K562 (cell line): Measurements from ENCODE around the gene DCAF11. TPM values are rescaled to one million over a fixed set of nuclear protein-coding genes. Genes with fewer than 3 reads are reported as not detected.

Experiments used
- ATAC-seq: fragments of 200-7000 bp; cut with Tn5 transposase; 3 replicates; pipeline ENCODE4 v1.9.1; 2020; ENCODE audit warnings: moderate library complexity
- BruUV-seq: library from RNA; stranded (reverse); fragments of 400-500 nt; replicated peaks from 2 replicates; lab custom pipeline; 2021; lab: Mats Ljungman, UMichigan
- CTCF ChIA-PET: fragments of 300-600 bp; formaldehyde crosslinking; extraction: SDS; loops from one replicate; lab custom pipeline; 2021; ENCODE audit warnings: low intra/inter-chr PET ratio; lab: Yijun Ruan, JAX
- POLR2A ChIA-PET: fragments of 300-600, 350-650 bp; sonication (Branson Sonifier 250); formaldehyde crosslinking; extraction: SDS; loops from one replicate; lab custom pipeline; 2021; ENCODE audit warnings: antibody characterized with exemption, inconsistent platforms; lab: Yijun Ruan, JAX
- DNase-seq, 4 experiments: peaks; one replicate each; pipeline versions ENCODE4 v3.0.0 to v3.0.0-alpha.2; 2011 to 2018; ENCODE audit warnings: low spot score in 3 of 4, mixed read lengths in 3 of 4; ENCODE audit errors: extremely low read depth in 1 of 4
- FAIRE-seq: peaks from 2 replicates; lab custom pipeline; 2011; peaks lifted over from hg19 to GRCh38; lab: Jason Lieb, UNC
- H2AFZ ChIP-seq: 2 replicates; pipeline ENCODE4 v1.6.0; 2011; ENCODE audit warnings: low read depth, low read length, control low read depth, inconsistent platforms
- H3K27ac ChIP-seq: fragments of 200-600 bp; 3 replicates; pipeline ENCODE4 v1.8.0; 2011; ENCODE audit warnings: low read depth, mild to moderate bottlenecking, control low read depth, inconsistent platforms, low read length, moderate library complexity, mixed read lengths; ENCODE audit errors: extremely low read depth
- H3K27me3 ChIP-seq, 2 experiments: fragments of 300-600 bp in 1 of 2; 2 replicates in 1 of 2; 3 replicates in 1 of 2; pipeline versions ENCODE4 v1.6.0 to v1.8.0; 2011; ENCODE audit warnings: inconsistent platforms in 2 of 2, low read length in 2 of 2, mild to moderate bottlenecking in 1 of 2, mixed read lengths in 1 of 2, moderate library complexity in 1 of 2; ENCODE audit not compliant: control insufficient read depth in 2 of 2, insufficient read depth in 2 of 2
- H3K36me3 ChIP-seq: fragments of 300-600 bp; 3 replicates; pipeline ENCODE4 v1.8.0; 2011; ENCODE audit warnings: mild to moderate bottlenecking, low read length, inconsistent platforms; ENCODE audit not compliant: control insufficient read depth, insufficient read depth
- H3K4me1 ChIP-seq, 2 experiments: fragments of 200-600 bp in 1 of 2; replicated peaks in 1 of 2; 2 replicates in 1 of 2; 3 replicates in 1 of 2; pipeline versions ENCODE4 v1.5.1 to v1.8.0; 2011; ENCODE audit warnings: inconsistent platforms in 2 of 2, low read length in 2 of 2, mild to moderate bottlenecking in 1 of 2, mixed read lengths in 1 of 2, moderate library complexity in 1 of 2; ENCODE audit not compliant: control insufficient read depth in 2 of 2, insufficient read depth in 2 of 2
- H3K4me2 ChIP-seq: 2 replicates; pipeline ENCODE4 v1.6.1; 2011; ENCODE audit warnings: low read length, control low read depth, inconsistent platforms, mixed read lengths; ENCODE audit not compliant: insufficient read depth
- H3K4me3 ChIP-seq: fragments of 200-600 bp; sonication (generic), shearing (Covaris generic); 2 replicates; pipeline ENCODE4 v1.5.1; 2016; ENCODE audit warnings: control low read depth, inconsistent platforms
- H3K79me2 ChIP-seq: fragments of 200-600 bp; 3 replicates; pipeline ENCODE4 v1.8.0; 2011; ENCODE audit warnings: low read length, inconsistent platforms; ENCODE audit not compliant: control insufficient read depth, insufficient read depth
- H3K9ac ChIP-seq, 2 experiments: 2 replicates each; pipeline versions ENCODE4 v1.6.0 to v1.6.1; 2011; ENCODE audit warnings: low read depth in 2 of 2, low read length in 2 of 2, control low read depth in 1 of 2, inconsistent platforms in 1 of 2, mild to moderate bottlenecking in 1 of 2, mixed read lengths in 1 of 2; ENCODE audit not compliant: insufficient read depth in 1 of 2
- H3K9me1 ChIP-seq: one replicate; pipeline ENCODE4 v1.6.0; 2011; ENCODE audit warnings: inconsistent platforms, mild to moderate bottlenecking, low read length, moderate library complexity; ENCODE audit not compliant: control insufficient read depth, insufficient read depth
- H3K9me3 ChIP-seq: replicated peaks from 2 replicates; pipeline ENCODE4 v1.5.1; 2011; ENCODE audit warnings: low read depth, low read length, inconsistent platforms; ENCODE audit not compliant: control insufficient read depth, insufficient read depth
- H4K20me1 ChIP-seq: replicated peaks from 2 replicates; pipeline ENCODE4 v1.6.1; 2011; ENCODE audit warnings: low read length, inconsistent platforms, mixed read lengths; ENCODE audit not compliant: control insufficient read depth, insufficient read depth
- HNRNPL ChIP-seq: fragments of 200-400 bp; formaldehyde crosslinking; IDR thresholded peaks from 2 replicates; pipeline ENCODE4 v1.6.1; 2017; ENCODE audit warnings: low read depth, mild to moderate bottlenecking, low read length
- WGBS: fragments of 100-300 bp; shearing (Covaris generic); methylation state at CpG from one replicate; pipeline ENCODE4 v1.1.6; 2016; ENCODE audit warnings: low coverage, mixed read lengths; ENCODE audit not compliant: insufficient coverage; ENCODE audit errors: missing lambda C conversion rate; 5-methylcytosine and 5-hydroxymethylcytosine counted together
- in situ Hi-C: fragments of 300-500 bp; cut with MboI; formaldehyde crosslinking; loops from 4 replicates; pipeline ENCODE4 v1.15.0; 2018; ENCODE audit warnings: inconsistent platforms, mixed read lengths
- intact Hi-C: fragments of 100-400 bp; cut with micrococcal nuclease; formaldehyde crosslinking; loops from 2 replicates; pipeline ENCODE4 v1.14.2; 2022
- polyA plus RNA-seq, 8 experiments: library from polyadenylated mRNA; depleted of rRNA in 4 of 8; stranded (reverse) in 5 of 8; unstranded in 3 of 8; fragments of >200 nt; fragmentation: Nextera tagmentation in 2 of 8; fragmentation: Illumina TruSeq in 1 of 8; extraction: Ambion mirVana in 2 of 8; extraction: Trizol in 1 of 8; gene quantifications; 2 replicates each; pipeline versions ENCODE4 v1.2.1 to v1.2.3, GENCODE V29; 2011 to 2014; ENCODE audit warnings: inconsistent platforms in 1 of 8, missing spikeins in 1 of 8
- total RNA-seq, 7 experiments: library from RNA; depleted of rRNA in 6 of 7; stranded (reverse); fragments of >200 nt in 6 of 7; fragmentation: Illumina TruSeq in 2 of 7; extraction: Trizol in 2 of 7; gene quantifications; 2 replicates each; pipeline versions ENCODE4 v1.2.1 to v1.2.3, GENCODE V29; 2011 to 2021; ENCODE audit warnings: low replicate concordance in 1 of 7
- TF ChIP-seq, protein P1 (sequence below), 2 experiments: IDR thresholded peaks; 2 replicates each; pipeline ENCODE4 v1.6.1; 2011; ENCODE audit warnings: borderline replicate concordance in 1 of 2, control low read depth in 1 of 2, low read depth in 1 of 2, low read length in 1 of 2, mild to moderate bottlenecking in 1 of 2, mixed read lengths in 1 of 2, moderate library complexity in 1 of 2; ENCODE audit not compliant: insufficient read depth in 1 of 2, insufficient read length in 1 of 2, poor library complexity in 1 of 2, severe bottlenecking in 1 of 2; ENCODE audit errors: extremely low read depth in 1 of 2

Gene DCAF11
- total and polyA plus RNA-seq, 9 of the 15 experiments (the other 6 are each of a cell fraction or from before 2014, with no cell fraction given) = 8.5 to 46.2 (median 36.4) TPM

GRCh38 chr14:24159777-24160498 lies 45.4 kb downstream of the DCAF11 start:
- H3K27ac ChIP-seq = no peak overlapping the region
- H3K4me3 ChIP-seq = no peak overlapping the region
- peaks cover 70% of the 10 kb centered on the region; the same call in 2 of the 3 replicates for H3K36me3 ChIP-seq
- TF ChIP-seq HNRNPL = 0 out of 2 replicates have a peak, but pooled peaks have one; percentile 32
- TF ChIP-seq, protein P1, sequence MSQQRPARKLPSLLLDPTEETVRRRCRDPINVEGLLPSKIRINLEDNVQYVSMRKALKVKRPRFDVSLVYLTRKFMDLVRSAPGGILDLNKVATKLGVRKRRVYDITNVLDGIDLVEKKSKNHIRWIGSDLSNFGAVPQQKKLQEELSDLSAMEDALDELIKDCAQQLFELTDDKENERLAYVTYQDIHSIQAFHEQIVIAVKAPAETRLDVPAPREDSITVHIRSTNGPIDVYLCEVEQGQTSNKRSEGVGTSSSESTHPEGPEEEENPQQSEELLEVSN (IDR thresholded peaks at IDR 0.05; ENCODE audit: borderline replicate concordance in 1 of 2, extremely low read depth in 1 of 2, insufficient read depth in 1 of 2, insufficient read length in 1 of 2, low read depth in 1 of 2, low read length in 1 of 2, poor library complexity in 1 of 2, severe bottlenecking in 1 of 2) = no peak
- no peaks in the 10 kb centered on the region for H3K27me3 ChIP-seq
- no TSS peak for BruUV-seq
- H3K9ac ChIP-seq = no peak overlapping the region
- H2AFZ ChIP-seq = no peak overlapping the region
- peaks cover 10 to 23% of the 10 kb centered on the region in 2 experiments; a peak in 4 of 5 replicates for H3K4me1 ChIP-seq
- DNase-seq = no peak
- 0 out of 2 replicates have a peak overlapping the region, but pooled peaks have one; percentile 37 for H3K4me2 ChIP-seq
- in situ Hi-C loops = no loop called here
- intact Hi-C loops = no loop called here
- ChIA-PET POLR2A (interaction anchor here (0.9 to 1.0 kb wide), 2 partner anchors 13 to 19 kb away, joined by 3 to 4 read pairs; partner anchors contain the start of gene PSME2), CTCF (interaction anchor here (0.8 kb wide), 1 partner anchor 146 kb away, joined by 4 read pairs; no protein-coding TSS in a partner anchor)
- WGBS = 93% methylated on average over 6 of the region's 11 CpGs
- peaks cover 10% of the 10 kb centered on the region; the same call in 2 of the 3 replicates for H3K79me2 ChIP-seq
- H3K9me3 ChIP-seq = no peaks in the 10 kb centered on the region
- ATAC-seq = no peak
- H4K20me1 ChIP-seq = no peaks in the 10 kb centered on the region
- no peaks in the 10 kb centered on the region for H3K9me1 ChIP-seq
- FAIRE-seq = no peak
